ENCODE results near the gene SHISA9.

The SHISA9 gene

GRCh38 chr16:12958366-12958765 is 57.0 kb downstream of the SHISA9 start:
- no peak for DNase-seq

- DNase-seq = no peak
Measured at GRCh38 chr16:12959072-12959471, 57.7 kb downstream of the SHISA9 start.

GRCh38 chr16:12961626-12962025 is 60.2 kb downstream of the SHISA9 start:
- no peak for DNase-seq

GRCh38 chr16:12964461-12964860 is 63.1 kb downstream of the SHISA9 start:
- no peak for DNase-seq

GRCh38 chr16:12965274-12965804 is 63.9 kb downstream of the SHISA9 start:
- no peak for DNase-seq

- DNase-seq = peak in 7 of 14 donors; percentile 0 to 64 (median 19)
Measured at GRCh38 chr16:12971241-12971640, 69.8 kb downstream of the SHISA9 start.

GRCh38 chr16:12972246-12972645 is 70.8 kb downstream of the SHISA9 start:
- DNase-seq = no peak

GRCh38 chr16:12975766-12976165 is 74.4 kb downstream of the SHISA9 start:
- no peak for DNase-seq

- DNase-seq = no peak
Measured at GRCh38 chr16:12976496-12976895, 75.1 kb downstream of the SHISA9 start.

- DNase-seq = peak in 1 of 14 donors; percentile 1
Measured at GRCh38 chr16:12976936-12977335, 75.5 kb downstream of the SHISA9 start.

GRCh38 chr16:12985516-12985915 is 84.1 kb downstream of the SHISA9 start:
- DNase-seq = no peak

GRCh38 chr16:12988071-12988470 is 86.7 kb downstream of the SHISA9 start:
- DNase-seq = no peak

- no peak for DNase-seq
Measured at GRCh38 chr16:12992066-12992465, 90.7 kb downstream of the SHISA9 start.

GRCh38 chr16:12994402-12994801 is 93.0 kb downstream of the SHISA9 start:
- DNase-seq = no peak

GRCh38 chr16:12995721-12996372 is 94.4 kb downstream of the SHISA9 start:
- DNase-seq = no peak

- DNase-seq = no peak
Measured at GRCh38 chr16:12998361-12999085, 97.1 kb downstream of the SHISA9 start.

GRCh38 chr16:12999368-12999767 is 98.0 kb downstream of the SHISA9 start:
- DNase-seq = no peak

GRCh38 chr16:13005721-13006247 is 104.4 kb downstream of the SHISA9 start:
- DNase-seq = no peak

- no peak for DNase-seq
Measured at GRCh38 chr16:13012601-13013000, 111.2 kb downstream of the SHISA9 start.

GRCh38 chr16:13013043-13013442 is 111.6 kb downstream of the SHISA9 start:
- DNase-seq = no peak

- DNase-seq = no peak
Measured at GRCh38 chr16:13014476-13014875, 113.1 kb downstream of the SHISA9 start.

- DNase-seq = no peak
Measured at GRCh38 chr16:13018026-13018425, 116.6 kb downstream of the SHISA9 start.

- no peak for DNase-seq
Measured at GRCh38 chr16:13021996-13022395, 120.6 kb downstream of the SHISA9 start.

- no peak for DNase-seq
Measured at GRCh38 chr16:13029786-13030185, 128.4 kb downstream of the SHISA9 start.
